NCI-H146 treated with DMSO at 0.1 percent for 48 hours (cell line): ENCODE results near the gene ASB18.

Experiments used
- DNase-seq: peaks from one replicate; lab custom pipeline; 2025; ENCODE audit not compliant: unreplicated experiment; lab: John Stamatoyannopoulos, UW

The ASB18 gene

DNA sequence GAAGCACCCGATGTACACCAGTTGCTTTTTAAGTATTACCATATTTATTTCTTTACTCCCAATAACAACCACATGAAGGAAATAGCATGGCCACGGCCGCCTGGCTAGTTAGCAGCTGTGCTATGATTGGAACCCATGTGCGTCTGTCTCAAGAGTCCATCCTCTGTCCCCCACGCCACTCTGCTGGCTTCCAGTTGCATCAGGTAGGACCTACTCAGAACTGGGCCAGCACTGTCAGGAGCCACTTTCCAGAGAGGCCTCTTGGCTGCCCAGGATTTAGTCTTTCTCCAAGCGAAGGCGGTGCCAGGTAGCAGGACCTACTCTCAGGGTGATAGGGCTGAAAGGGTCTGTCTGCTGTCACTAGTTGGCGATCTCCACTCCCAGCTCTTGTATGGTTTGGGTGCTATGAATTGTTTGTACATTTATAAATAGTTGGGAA, 22.1 kb downstream of the ASB18 start:
- DNase-seq = no peak

DNA sequence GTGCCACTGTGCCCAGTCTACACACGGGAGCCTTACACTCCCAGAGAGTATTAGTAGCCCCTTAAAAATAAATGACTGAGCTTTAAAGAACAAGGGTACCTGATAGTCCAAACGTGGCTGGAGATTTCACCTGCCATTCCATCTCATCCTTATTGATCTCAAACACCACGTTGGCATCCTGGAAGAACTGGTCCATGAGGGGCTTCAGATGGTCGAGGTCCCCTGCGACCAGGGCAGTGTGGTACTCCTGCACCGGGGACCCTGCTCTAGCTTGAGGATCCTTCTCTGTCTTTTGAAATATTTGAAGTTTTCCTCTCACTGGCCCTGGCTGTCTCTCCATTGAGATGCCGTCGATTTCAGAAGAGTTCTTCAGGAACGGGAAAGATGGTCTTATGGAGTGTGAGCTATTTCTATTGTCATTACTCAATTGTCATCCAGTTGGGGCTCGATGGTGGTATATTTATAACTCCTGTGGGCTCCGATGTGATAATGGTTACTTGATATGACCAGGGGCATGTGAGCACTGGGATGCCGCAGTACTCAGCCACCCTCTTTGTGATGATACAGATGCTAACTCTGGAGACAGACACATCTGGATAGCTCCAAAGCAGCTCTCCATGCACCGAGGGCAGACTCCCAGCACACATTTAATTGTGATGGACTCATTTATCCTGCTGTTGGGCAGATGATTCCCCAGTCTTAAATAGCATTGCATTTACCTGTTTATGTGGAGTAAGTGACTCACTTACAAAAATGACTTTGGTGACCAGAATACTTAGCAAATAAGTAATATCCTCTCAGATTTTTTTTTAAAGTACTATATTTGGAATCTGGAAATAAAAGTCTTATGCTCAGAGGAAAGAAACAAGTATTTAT, 22.8 kb downstream of the ASB18 start:
- no peak for DNase-seq

DNA sequence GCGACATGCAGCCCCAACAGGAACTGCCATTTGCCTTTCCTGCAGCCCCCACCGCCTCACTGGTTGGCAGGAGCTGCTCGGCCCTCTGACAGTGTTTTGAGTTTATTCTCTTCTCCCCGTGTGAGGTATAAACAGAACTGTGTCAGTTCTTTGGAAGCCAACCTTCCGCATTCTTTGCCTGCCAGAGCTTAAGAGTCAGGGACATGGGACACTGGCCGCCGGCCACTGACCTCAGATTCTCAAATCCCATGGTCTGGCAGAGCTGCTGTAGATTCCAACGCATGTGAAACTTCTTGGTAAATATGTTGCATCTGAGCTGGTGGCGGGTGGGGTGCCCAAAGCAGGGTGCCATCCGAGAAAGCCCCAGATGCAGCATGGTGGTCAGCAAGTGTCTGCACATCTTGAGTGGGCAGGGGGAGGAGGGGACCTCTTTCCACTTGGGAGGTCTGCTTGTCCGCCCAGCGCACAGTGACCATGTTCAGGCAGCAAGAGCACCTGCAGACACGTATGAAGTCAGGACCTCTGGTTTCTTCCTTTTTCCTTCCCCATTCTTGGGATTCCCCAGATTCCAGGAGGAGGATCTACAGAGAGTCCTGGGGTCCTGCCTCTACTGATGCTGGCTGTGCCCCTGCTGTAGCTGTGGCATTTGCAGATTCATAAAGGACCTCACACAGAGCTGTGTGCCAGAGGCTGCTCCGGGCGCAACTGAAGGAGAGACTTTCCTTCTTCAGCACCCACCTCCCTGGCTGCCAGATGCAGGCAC, 23.8 kb downstream of the ASB18 start:
- no peak for DNase-seq

DNA sequence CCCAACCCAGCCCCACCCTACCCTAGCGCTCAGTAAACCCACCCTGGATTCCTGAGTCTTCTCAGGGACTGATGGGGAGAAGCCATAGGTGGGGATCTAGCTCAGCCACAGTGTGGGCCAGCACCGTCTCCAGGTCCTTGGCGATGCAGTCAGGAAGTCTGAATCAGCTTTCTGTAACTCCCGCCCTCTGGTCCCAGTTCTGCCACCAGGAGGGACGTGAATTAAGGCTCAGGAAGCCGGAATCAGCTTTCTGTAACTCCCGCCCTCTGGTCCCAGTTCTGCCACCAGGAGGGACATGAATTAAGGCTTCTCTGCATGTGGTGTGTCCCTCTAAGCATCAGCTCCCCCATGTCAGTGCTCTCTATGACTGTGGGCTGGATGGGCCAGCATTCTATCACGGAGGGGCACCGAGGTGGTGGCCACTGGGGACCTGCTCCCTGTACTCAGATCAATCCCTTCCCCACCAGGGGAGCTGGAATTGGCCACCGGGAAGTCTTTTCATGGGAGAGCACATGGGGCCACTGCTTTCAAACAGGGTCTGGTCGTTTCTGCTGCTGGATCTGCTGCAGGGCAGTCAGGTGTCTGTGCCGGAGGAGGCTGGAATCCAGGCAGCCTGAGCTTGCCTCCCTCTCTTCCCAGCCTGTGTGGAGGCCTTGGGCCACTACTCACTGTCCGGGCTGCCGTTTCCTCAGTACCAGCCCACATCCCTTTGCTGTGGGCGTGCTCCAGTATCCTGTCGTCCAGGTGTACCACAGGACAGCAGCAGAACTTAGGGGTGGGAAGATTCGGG, 24.7 kb downstream of the ASB18 start:
- DNase-seq = no peak

DNA sequence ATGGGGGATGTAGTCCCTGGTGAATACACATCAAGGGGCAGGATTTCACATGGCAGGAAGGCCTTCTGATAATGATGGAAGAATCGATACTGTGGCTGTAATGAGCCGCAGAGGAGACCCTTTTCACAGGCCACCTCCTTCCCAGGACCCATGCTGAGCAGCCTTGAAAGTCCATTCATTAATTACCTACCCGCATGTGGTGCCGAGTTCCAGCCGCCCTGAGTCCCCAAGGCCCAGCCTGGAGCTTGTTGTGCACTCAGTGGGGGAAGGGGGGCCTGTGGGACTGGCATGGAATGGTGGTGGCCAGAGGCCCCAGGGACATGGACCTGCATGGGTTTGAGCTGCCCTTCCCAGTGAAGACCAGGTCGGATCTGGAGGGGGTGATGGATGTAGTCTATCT, 25.5 kb downstream of the ASB18 start:
- no peak for DNase-seq

DNA sequence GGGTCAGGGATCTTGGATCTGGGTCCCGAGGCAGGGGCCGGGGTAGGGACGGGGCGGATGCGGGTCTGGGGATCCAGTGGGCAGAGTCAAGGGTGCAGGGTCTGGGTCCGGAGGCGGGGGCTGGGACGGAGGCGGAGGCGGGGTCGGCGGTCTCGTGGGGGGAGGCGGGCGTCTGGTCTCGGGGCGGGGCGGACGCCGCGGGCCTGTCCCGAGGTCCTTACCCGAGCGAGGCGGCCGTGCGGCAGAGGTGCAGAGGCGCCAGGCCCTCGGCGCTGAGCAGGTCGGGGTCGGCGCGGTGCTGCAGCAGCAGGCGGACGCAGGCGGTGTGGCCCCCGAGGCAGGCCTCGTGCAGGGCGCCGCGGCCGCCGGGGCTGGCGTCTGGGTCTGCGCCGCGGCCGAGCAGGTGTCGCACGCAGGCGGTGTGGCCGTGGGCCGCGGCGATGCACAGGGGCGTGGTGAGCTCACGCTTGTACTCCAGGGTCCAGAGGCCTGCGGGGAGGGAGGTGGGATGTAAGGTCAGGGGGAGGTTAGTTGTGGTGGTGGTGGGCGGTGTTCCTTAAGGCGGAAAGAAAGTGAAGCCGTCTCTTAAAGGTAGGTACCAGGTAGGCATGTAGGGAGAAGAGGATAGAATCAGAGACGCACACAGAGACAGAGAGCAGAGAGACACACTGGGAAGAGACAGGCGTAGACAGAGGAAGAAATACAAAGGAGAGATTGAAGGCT, 26.6 kb downstream of the ASB18 start:
- no peak for DNase-seq

DNA sequence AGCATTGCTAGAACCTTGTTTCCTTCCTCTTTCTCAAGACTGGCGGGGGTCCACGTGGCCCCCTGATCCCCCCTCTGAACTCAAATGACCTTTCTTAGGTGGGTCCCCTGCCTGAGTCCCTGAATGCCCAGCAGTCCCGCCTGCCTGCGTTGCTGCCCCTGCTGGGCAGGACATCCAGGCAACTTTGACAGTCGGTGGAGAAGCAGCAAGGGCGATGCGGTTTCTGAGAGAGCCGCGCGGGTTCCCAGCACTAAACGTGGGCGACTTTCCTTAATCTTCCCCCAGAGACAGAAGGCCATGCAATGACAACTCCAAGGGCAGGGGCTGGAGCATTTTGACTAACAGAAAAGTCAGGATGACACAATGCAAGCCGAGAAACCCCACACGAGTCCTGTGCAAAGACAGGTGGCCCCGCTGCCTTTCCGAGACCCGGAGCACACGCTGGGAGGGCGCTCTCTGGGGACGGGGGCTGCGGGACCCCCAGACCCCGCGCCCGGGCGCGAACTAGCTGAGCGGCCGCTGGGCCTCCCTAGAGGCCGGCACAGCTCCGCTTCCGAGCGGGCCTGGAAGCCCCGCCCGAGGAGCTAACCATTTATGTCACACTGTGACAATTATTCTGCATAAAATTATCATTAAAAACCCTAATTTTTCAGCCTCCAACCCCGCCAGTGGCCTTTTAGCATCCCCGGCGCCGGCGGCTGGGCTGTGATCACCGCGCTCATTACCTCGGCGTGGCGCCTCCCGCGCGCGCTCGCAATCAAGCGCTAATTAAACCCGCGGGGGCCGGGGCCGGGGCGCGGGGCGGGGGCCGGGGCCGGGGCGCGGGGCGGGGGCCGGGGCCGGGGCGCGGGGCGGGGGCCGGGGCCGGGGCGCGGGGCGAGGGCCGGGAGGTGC, 27.4 kb downstream of the ASB18 start:
- no peak for DNase-seq

DNA sequence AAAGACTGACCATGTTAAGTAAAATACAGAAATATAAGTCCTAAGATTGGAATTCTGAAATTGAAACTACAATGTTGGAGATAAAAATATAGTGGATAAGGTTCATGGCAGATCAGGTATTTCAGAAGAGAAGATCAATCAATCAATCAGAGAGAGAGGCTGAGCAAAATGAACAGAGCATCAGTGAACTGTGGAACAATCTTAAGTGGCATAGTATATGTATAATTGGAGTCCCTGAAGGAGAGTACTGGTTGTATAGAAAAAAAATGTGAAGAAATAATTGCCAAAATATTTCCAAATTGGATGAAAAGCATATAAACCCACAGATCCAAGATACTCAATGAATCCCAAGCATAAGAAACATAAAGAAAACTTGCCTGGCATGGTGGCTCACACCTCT, 35.0 kb downstream of the ASB18 start:
- DNase-seq = no peak

DNA sequence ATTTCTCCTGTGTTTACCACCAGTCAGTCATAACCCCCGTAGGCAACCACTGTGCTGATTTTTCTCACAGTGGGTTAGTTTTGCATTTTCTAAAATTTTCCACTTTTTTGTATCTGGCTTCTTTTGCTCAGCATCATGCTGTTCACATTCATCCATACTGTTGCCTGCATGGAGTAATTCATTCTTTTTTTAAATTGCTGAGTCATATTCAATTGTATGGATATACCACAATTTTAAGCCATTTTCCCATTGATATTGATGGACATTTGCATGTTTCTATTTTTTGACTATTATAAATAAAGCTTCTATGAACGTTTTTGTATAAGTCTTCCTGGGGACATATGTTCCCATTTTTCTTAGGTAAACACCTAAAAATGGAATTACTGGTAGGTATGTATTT, 40.5 kb downstream of the ASB18 start:
- no peak for DNase-seq

DNA sequence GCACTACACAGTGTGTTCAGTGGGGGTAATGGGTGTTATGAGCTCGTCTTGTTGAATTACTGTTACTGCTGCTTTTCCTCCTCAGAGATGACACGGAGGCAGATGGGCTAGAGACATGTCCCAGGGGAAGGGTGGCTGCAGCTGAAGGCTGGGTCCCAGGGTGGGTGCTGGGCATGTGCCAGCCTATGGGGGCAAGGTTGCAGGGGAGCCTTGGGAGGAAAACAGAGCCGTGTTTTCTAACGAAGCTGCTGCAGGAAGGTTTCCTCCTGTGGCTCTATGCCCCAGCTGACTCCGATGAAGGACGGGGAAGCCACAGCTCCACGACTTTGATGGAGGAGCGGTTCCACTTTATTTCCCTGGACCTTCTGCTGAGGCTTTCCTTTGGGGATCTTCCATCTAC, 42.4 kb downstream of the ASB18 start:
- DNase-seq = no peak

DNA sequence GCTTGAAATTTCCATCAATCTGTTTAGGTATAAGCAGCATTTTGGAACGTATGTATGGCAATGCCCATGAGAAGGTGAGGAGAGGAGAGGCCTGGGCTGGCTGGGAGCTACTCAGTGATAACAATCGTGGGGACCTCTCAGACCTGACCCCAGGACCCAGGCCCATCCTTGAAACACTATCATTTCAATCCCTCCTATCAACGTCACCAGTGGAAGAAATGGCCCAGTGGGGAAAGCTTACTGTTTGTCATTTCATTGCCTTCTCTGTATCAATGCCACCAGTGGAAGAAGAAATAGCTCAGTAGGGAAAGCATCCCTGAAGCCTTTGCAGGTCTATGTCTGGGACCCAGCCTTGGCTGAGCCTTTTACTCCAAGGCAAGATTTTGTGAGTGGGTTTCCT, 44.8 kb downstream of the ASB18 start:
- no peak for DNase-seq

DNA sequence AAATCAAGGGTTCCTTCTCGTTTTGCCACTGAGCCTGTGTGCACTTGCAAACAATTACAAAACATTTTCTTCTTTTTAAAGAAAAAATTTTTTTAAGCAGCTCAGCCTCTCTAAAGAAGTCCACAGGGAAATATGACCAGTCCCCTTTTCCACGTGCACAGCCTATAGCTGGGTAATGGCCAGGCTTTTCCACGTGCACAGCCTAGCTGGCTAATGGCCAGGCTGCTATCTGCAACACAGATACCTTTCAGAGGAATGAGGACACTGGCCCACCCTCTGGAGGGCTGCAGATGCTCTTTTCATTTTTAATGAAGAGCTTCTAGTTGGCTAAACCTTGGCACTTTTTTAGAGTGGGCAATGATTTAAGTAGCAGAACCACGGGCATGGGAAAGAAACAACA, 46.3 kb downstream of the ASB18 start:
- no peak for DNase-seq

DNA sequence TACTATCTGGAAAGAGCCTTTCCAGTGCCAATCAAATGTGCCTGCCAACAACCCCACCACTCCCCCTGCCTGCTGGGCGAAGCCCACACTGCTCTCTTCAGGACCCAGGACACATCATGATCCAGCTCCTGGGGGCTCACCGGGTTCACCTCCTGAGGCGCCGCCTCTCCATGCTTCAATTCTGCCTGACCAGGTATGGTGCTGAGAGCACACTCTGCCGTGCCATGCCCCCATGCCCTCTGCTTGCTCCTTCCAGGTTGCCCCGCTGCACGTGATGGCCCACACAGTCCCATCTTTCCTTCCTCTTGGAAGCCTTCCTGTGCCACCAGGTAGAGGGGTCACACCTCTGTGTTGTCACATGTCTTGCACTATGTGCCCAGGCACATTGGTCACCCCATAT, 47.5 kb downstream of the ASB18 start:
- DNase-seq = no peak

DNA sequence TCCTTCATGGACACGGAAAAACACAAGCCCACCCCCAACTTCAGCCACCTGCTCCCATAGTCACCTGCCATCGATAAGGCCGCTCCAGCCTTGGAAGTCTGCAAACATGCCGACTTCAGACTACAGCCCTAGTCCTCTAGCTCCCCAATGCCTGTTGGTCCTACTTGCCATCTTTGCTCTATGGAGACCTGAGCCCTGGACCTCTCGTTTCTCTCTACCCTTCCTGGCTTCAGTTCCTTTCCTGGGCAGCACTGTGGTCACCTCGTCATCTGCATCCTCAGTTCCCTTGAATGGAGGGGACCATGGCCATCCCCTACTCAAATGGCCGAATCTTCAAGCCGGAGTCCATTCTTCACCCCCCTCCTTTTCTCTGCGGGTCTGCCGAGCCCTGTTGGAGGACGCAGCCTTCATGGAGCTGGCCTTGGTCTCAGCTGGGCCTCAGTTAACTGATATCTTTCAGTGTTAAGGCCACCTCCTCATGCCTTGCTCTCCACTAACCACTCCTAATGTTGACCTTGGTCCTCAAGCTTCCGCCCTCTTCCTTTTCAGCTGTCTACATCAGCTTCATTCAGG, 48.4 kb downstream of the ASB18 start:
- no peak for DNase-seq

DNA sequence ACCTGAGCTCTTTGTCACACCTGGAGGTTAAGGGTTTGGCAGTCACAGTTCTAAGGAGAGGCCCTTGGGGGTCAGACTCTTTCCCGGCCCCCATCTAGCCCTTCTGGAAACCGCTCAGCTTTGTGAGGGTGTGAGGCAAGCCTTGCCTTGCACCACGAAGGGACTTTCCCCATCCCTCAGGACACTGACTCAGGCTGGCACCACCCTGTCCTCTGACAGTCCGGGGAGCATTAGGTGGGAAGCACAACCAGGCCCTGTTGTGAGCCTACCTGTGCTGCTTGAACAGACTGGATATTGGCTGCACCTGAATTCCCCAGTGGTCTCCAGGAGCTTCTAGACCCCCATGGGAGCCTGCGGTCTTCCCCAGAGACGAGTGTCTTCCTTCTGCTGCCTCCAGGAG, 49.0 kb downstream of the ASB18 start:
- DNase-seq = no peak

DNA sequence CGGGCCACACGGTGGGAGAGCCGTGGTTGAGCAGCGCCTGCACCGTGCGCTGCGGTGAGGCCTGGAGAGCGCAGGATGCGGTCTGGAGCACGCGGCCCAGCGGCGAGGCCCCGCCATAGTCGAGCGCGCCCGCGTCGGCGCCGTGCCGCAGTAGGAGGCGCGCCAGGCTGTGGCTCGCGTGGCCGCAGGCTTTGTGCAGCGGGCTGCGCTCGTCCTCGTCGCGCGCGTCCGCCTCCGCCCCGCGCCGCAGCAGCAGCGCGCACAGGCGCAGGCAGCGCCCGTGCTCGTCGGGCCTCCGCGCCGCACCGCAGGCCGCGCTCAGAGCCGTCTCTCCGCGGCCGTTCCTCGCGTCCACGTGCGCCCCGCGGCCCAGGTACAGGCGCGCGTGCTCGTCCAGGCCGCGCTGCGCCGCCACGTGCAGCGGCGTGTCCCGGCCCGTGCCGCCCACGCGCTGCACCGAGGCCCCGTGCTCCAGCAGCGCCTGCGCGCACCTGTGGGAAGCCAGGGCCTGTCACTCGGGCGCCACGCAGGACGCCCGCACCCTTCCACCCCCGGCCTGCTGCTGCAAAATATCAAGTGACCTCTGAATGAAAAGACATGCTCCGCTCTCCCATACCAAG, 49.7 kb downstream of the ASB18 start:
- no peak for DNase-seq

DNA sequence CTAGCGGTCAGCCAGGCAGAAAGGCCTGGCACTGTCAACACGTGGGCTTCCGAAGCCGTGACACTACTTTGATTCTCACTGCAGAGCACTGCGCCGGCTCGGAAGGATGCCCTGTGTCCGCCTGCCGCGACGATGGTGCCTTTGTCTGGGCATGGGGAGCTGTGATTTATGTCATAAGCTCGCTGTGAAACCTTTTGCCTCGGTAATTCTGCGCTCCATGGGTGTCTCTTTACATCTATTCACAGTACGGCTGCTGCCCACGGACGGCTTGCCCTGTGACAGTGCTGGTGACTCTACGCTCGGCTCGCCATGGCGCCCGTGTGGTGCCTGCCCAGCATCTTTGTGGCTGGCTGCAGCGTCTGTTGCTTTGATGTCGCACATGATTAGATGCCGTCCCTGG, 52.9 kb downstream of the ASB18 start:
- no peak for DNase-seq

DNA sequence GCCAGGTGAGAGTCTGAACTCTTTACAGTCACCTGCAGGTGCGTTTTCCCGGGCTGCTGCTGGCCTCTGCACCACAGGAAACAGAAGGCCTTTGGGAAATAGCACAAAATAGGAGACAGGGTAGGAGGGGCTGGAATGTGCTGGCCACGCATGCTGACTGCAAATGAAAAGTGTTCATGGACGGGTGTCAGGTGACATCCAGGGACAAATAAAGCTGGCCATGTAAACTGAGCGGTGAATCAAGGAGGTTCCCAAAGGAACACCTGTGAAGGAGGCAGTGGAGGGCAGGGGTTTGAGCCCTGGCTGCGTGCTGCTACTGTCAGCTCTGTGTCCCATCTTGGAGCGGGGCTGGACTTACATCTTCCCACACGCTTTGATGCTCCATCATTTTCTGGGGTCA, 53.7 kb downstream of the ASB18 start:
- DNase-seq = no peak

DNA sequence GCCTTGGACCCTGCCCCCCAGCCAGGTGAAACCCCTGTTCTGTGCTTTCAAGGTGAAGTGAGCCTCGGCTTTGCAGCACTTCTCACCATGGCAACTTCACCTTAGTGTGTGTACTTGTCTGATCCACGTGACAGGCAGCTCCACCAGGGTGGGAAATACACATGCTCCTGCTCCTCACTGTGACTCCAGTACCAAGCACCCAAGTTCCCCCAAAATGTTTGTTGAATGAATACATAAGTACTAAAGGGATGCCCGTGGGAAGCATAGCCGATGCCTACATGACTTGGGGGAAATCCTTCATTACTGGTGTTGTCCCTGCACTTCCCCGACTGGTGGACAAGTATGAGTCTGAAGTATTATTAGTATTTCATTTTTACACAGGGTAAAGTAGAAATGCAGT, 54.2 kb downstream of the ASB18 start:
- no peak for DNase-seq
